Caki2 (cell line): ENCODE data around the gene CCND1. TPM values are rescaled to one million over a fixed set of nuclear protein-coding genes. Genes with fewer than 3 reads are reported as not detected.

Experiments
- DNase-seq: peaks from one replicate; pipeline ENCODE4 v3.0.0-alpha.2; 2015; ENCODE audit warnings: low read depth
- in situ Hi-C: cut with HindIII; loops from 2 replicates; pipeline ENCODE4 v1.10.0; 2016; ENCODE audit warnings: low sequenced_read_pairs, low pct_unique_long_range_greater_than_20kb, mixed read lengths
- total RNA-seq: library from RNA; depleted of rRNA; stranded (reverse); fragments of >200 nt; shearing (Covaris generic); gene quantifications from 2 replicates; pipeline ENCODE4 v1.2.3, GENCODE V29; 2014; ENCODE audit warnings: low replicate concordance; rRNA removed

The CCND1 gene
- 122 and 137 TPM in 2 replicates for total RNA-seq

DNA sequence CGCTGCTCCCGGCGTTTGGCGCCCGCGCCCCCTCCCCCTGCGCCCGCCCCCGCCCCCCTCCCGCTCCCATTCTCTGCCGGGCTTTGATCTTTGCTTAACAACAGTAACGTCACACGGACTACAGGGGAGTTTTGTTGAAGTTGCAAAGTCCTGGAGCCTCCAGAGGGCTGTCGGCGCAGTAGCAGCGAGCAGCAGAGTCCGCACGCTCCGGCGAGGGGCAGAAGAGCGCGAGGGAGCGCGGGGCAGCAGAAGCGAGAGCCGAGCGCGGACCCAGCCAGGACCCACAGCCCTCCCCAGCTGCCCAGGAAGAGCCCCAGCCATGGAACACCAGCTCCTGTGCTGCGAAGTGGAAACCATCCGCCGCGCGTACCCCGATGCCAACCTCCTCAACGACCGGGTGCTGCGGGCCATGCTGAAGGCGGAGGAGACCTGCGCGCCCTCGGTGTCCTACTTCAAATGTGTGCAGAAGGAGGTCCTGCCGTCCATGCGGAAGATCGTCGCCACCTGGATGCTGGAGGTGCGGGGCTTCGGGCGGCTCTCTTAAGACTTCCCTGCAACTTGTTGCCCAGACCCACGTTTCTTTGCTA lies at the start of gene CCND1:
Gene CCND1, plus strand, starts transcription at position 162 of the 587 bp plus-strand sequence. Its CDS starts 158 bp downstream, at position 320.
- DNase-seq, result peak; percentile 74
- in situ Hi-C loops, result no loop called here

DNA sequence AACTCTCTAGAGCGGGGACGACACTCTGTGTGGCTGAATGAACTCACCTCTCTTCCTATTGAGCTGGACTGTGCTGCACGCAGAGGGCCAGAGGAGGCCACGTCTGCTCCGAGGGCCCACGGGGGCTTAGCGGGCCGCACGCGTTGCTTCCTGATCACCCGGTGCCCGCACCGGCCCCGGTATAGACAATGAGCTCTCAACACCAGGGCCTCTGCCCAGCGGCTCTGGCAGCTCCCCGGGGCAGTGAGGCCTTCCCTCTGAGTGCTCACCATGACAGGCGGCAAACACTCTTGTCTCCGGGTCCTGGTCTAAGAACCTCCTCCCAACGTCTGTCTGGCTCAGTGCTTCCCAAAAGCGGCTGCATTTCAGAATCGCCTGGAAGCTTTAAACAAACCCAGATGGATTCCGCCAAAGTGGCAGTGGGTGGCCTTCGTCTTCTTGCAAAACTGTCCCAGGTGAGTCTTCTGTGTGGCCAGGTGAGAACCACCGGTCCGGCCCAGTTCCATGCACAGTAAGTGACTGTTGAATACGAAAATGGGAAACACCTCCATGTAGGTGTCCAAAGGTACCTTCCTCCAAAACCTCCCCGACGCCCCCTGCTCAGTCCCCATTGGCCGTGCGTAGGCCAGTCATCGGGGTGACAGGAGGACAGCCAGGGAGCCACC lies 47.8 kb upstream of the CCND1 start:
- in situ Hi-C loops, result no loop called here
- no peak for DNase-seq

DNA sequence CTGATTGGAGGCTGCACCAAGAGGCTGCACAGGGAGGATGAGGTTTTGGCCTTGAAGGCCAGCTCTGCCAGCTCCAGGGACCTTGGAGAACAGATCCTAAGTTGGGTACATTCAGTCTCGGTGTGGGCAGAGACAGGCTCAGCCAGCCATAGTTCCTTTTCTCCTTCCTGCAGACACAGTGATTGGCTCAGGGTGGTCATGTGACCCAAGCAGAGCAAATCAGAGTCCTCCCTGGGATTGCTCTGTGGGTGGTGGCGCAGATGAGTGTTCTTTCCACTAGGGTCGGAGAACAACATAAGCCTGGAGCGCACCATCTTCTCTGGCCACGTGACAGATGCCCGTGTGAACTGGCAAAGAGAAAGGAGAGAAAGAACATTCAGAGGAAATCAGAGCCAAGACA lies 47.1 kb upstream of the CCND1 start:
- in situ Hi-C loops, result no loop called here
- DNase-seq, result no peak

DNA sequence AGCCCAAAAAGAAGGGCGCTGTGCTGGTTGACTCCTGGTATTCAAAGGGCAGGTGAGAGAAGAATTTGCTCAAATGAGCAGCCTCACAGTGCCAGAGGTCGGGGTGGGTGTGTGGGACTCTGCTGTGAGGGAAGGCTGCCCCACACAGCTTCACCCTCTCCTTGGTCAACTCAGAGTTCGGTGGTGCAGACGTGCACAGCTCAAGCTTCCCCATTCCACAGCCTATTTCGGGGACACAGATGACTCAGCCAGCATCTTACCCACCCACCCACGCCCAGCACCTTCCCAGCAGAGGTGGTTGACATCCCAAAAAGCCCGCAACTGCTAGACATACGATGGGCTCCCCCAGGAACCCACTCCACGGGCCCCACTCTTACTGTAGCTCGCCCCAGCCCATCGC lies 46.5 kb upstream of the CCND1 start:
- DNase-seq, result no peak
- in situ Hi-C loops, result no loop called here

- DNase-seq, result no peak
- in situ Hi-C loops, result no loop called here
Measured at GRCh38 chr11:69595805-69596665, 44.9 kb upstream of the CCND1 start.

DNA sequence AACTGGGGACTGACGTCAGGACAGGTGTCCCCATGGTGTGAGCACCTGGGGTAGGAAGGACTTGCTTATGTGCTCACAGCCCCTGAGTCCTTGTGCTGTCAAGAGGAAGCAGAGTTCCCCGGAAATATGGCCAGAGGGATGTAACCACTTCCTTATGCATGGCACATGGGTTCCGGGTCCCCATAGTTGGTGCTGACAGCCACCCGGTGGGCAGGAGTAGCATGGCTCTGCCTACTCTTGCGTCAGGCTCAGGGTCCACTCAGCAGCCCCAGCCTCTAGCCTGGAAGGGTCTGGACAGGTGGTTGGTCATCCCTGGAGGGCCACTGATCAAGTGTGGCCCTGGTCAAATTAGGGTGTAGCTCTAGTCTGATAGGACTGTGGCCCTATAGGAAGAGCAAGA lies 42.8 kb upstream of the CCND1 start:
- DNase-seq, result no peak
- in situ Hi-C loops, result no loop called here

GRCh38 chr11:69599502-69599901 lies 41.5 kb upstream of the CCND1 start:
- DNase-seq, result no peak
- in situ Hi-C loops, result no loop called here

DNA sequence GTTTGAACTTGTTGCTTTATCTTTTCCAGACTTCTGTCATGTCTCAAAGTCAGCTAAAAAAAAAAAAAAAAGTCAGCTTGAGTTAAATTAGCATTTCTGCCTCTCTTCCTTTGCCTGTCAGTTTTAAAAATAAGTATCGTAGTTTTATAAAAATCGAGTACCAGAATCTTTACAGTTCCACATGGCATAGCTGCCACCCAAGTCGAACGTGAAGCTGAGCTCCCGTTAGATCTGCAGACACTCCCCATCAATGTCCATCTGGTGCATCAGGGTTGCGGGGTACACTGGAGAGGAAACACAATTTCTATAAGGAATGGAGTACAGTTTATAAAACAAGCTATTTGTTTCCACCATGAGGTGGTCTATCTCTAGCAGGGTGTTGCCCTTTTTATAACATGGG lies 41.0 kb upstream of the CCND1 start:
- no peak for DNase-seq
- in situ Hi-C loops, result no loop called here

DNA sequence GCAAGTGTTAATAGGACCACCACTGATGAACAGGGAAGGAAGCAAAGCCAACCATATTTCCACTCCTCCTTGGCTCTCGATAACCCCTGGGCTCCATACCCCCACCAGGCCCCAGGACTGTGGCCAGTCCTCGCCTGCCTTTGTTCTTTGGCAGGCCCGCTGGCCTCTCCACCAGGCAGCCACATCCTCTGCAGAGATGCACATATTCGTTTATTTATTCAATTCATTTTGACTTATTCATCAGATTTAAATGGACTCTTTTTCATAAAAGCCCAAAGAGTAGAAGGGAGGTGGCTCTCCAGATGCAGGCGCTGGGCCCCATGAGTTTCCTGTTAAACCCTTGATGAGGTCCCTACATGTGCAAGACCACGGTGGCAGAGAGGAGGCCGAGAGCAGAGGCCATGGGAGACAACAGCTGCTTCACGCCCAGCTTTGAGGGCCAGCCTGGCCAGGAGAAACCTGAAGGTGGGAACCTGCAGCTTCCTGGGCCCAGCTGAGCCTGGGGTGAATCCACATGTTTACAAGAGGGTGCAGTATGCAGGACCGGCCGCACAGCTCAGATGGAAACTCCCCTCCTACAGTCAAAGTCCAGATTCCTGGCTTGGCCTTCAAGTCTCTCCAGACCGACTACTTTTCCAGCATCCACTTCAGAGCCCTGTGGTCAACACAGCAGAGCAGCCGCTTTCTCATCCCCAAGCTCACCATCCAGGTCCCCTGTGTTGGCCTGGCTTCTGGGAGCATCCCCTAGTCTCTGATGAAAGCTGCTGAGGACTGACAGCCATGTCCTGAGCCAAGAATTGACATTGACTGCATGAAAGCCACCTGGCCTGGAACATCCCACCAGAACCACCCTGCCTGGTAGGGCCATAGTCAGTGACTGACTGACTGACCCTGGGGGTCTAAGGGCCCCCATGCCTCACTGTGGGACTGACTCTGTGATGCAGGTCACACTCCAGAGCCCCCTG lies 39.7 kb upstream of the CCND1 start:
- in situ Hi-C loops, result no loop called here
- DNase-seq, result no peak

- no peak for DNase-seq
- in situ Hi-C loops, result no loop called here
Measured at GRCh38 chr11:69603111-69603836, 37.7 kb upstream of the CCND1 start.

- in situ Hi-C loops, result no loop called here
- no peak for DNase-seq
Measured at GRCh38 chr11:69604055-69604454, 36.9 kb upstream of the CCND1 start.

DNA sequence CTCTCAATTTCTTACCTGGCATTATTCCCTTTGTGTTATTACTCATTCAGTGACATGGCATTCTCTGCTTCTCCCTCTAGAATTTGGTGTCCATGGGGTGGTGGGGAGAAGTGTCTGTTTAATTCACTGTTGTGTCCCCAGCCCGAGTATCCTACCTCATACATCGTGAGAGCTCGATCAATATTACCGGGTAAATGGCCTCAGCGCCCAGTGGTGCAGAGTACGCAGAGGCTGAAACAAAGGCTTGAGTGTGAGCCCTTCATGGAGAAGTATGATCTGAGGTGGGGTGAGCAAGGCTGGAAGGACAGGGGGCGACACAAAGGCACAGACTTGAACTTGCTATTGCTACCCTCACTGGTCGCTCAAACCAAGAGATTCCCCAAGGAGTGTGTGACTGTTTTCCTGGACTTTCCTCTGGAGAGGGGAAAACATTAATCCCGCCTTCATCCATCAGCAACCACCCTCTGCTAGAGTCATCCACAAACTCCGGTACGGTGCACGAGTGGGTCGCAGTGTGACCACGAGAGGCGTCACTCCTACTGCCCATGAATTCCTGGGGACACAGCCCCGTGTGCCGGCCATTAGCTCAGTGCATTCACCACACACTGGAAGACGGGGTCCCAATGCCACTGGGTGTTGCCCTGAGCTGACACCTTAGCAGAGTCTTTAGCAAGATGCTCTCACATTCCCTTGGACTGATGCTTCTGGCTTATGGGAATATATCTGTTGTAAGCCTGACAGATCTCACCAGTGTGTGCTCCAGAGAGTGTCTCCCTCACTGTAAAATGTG lies 35.0 kb upstream of the CCND1 start:
- no peak for DNase-seq
- in situ Hi-C loops, result no loop called here

DNA sequence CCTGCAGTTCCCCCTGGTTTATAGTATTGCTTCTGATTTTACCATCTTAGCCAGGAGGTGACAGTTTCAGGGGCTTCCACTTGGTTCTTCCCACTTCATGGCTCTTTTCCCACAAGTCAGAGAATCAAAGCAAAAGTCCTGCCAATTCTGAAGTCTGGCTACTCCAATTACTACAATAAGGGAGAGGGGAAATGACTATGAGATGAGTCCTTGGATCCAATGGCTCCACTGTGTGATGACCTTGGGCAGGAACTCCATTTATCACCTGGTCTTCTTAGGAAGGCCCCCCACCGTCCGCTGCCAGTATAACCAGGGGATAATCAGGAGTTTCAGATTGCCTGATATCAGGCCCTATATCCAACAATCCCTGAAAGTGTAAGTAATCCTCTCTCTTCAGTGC lies 31.6 kb upstream of the CCND1 start:
- in situ Hi-C loops, result no loop called here
- no peak for DNase-seq

GRCh38 chr11:69611548-69612526 lies 29.1 kb upstream of the CCND1 start:
- no peak for DNase-seq
- in situ Hi-C loops, result no loop called here

DNA sequence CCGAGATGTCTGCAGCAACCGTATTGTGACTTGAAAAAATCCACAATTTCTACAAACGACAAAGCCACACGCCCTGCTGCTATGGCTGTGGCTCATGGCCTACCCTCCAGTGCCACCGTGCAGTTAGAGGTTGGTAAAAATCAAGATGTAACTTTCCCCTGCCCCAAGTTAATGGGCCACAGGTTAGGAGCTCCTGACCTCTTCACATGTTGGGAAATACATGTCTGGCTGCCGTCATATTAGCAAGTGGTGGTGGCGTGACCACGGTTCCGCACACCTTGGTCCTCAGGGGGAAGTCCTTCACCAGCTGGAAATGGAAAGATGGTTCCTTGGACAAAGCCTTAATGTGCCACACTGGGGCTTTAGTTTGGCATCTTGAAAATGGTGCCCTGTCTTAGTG lies 27.4 kb upstream of the CCND1 start:
- DNase-seq, result no peak
- in situ Hi-C loops, result no loop called here

- in situ Hi-C loops, result no loop called here
- no peak for DNase-seq
Measured at GRCh38 chr11:69614085-69614484, 26.9 kb upstream of the CCND1 start.
